Activated naive CD4-positive, alpha-beta T cell treated with anti-CD3 and anti-CD28 coated beads, Interleukin-2, amount 50 U/mL, for 72 hours (primary cell): ENCODE measurements around the gene XPO6. TPM values are rescaled to one million over a fixed set of nuclear protein-coding genes. Genes with fewer than 3 reads are reported as not detected.

Experiments used
- ATAC-seq, 2 donors: fragments of 150-1000 bp; cut with Tn5 transposase; 2 replicates each; pipeline ENCODE4 v1.10.0; 2021; ENCODE audit warnings: mild to moderate bottlenecking in 2 of 2, moderate library complexity in 2 of 2
- DNase-seq, 2 donors: peaks; one replicate each; pipeline ENCODE4 v3.0.0; 2021 to 2022; ENCODE audit warnings: low spot score in 2 of 2
- H3K27ac Mint-ChIP-seq, 2 donors: one replicate each; pipeline ENCODE4 v1.8.0; 2022; ENCODE audit warnings: mild to moderate bottlenecking in 2 of 2, mixed read lengths in 2 of 2
- H3K36me3 Mint-ChIP-seq, 2 donors: one replicate each; pipeline ENCODE4 v1.8.0; 2022; ENCODE audit warnings: mixed read lengths in 2 of 2
- H3K9me3 Mint-ChIP-seq, 2 donors: one replicate each; pipeline ENCODE4 v1.8.0; 2022; ENCODE audit warnings: mixed read lengths in 2 of 2
- total RNA-seq, 2 donors: library from RNA; stranded (reverse); gene quantifications; one replicate each; pipeline ENCODE4 v1.2.3, GENCODE V29; 2022

The XPO6 gene
- total RNA-seq, 2 donors from 2014 or later, result 204 to 278 TPM

- Mint-ChIP-seq H3K9me3 (no peaks in the 10 kb centered on the region), H3K27ac (peak overlapping the region; percentile 91 to 92), H3K36me3 (peaks cover 0 to 38% of the 10 kb centered on the region in 2 donors)
- peak; percentile 46 to 69 for DNase-seq
- ATAC-seq, result peak; percentile 72 to 78
These were observed 18.0 kb downstream of the XPO6 start for GRCh38 chr16:28193530-28194423.

DNA sequence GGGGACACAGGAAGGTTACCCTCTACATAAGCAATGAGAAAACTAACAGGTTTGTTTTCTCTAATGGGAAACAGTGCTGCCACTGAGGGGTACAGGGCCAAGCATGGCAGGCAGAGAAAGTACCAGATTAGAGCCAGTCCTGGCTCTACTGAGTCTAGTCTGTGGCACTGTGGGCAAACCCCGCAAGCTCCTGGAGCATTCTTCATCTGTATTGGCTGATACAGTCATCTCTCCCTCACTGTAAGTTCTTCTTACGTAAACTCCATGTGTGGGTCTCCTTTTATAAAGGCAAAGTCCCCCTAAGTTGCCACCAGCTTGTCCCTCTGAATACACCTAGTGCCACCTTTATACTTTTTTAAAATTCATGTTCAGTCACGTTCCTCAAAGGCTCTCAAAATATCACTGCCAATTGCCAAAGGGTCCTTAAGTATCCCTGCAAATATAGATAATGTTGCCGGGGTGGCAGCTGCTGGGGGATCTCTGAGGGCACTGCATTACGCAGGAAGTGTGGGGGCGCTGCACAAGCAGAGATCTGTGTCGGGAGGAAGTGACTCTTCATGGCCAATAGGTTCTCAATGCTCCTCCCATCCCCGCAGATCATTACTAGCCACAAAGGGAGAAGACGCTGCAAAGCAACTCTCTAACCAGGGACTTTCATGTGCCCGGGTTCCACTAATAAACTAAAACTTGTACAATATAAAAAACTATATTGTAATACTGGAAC is 18.8 kb downstream of the XPO6 start:
- H3K36me3 Mint-ChIP-seq, result peaks cover 0 to 44% of the 10 kb centered on the region in 2 donors
- H3K9me3 Mint-ChIP-seq, result no peaks in the 10 kb centered on the region
- DNase-seq (peak; percentile 64 to 65), ATAC-seq (peak; percentile 70 to 81)
- peak overlapping the region; percentile 91 to 92 for H3K27ac Mint-ChIP-seq

DNA sequence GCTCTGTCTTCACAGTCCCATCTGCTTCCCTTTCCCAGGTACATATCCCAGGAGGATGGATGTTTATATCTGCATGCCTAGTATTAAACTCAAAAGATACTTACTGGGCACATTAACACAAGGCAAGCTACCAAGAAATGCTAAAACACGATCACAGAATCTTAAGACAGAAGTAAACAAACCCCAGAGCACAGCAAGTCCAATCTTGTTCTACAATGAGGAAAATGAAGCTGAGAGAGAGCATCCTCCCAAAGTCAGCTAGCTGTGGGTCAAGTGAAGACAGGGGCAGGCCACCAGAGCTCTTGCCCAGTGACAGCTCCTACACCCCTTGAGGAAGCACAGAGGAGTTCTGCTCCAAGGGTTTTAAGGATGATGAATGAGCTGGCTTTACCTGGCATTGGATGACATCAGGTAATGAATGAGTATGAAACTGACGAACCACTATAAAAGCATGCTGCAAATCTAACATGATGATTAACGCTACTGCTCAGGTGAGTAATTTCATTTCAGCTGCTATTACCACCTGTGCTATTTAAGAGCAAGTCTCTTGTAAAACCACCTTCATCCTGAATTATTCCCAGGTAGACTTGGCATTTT is 20.3 kb downstream of the XPO6 start:
- ATAC-seq (no peak), DNase-seq (no peak)
- Mint-ChIP-seq H3K27ac (peak overlapping the region; percentile 26 to 91), H3K36me3 (peaks cover 0 to 38% of the 10 kb centered on the region in 2 donors), H3K9me3 (no peaks in the 10 kb centered on the region)

- Mint-ChIP-seq H3K9me3 (no peaks in the 10 kb centered on the region), H3K36me3 (peaks cover 7 to 35% of the 10 kb centered on the region in 2 donors), H3K27ac (peak overlapping the region; percentile 56 to 88)
- peak; percentile 13 to 29 for ATAC-seq
- DNase-seq, result no peak
These were observed 22.5 kb downstream of the XPO6 start for GRCh38 chr16:28189245-28189644.

GRCh38 chr16:28188085-28188916 is 23.5 kb downstream of the XPO6 start:
- DNase-seq (no peak), ATAC-seq (no peak)
- Mint-ChIP-seq H3K9me3 (no peaks in the 10 kb centered on the region), H3K36me3 (peaks cover 7 to 43% of the 10 kb centered on the region in 2 donors), H3K27ac (peak overlapping the region; percentile 81 to 88)

DNA sequence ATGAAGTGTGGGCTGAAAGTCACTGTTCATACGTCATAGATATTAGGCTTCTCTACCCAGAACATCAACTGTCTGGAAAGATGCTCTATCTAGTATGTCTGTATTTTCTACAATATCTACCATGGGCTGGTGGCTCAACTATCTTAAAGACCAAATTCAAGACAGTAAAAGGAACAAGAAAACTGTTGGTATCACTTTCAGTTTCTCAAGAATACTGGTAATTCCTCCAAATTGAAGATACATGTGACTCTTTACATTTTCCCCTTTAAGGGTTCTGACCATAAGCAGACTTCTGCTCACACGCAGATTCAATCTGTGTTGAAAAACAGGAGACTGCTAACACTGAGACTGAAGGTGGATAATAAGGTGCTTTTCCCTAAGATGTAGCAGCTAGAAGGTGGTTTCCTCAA is 24.2 kb downstream of the XPO6 start:
- DNase-seq (no peak), ATAC-seq (peak; percentile 12 to 62)
- no peaks in the 10 kb centered on the region for H3K9me3 Mint-ChIP-seq
- peaks cover 7 to 43% of the 10 kb centered on the region in 2 donors for H3K36me3 Mint-ChIP-seq
- H3K27ac Mint-ChIP-seq, result peak overlapping the region; percentile 48 to 88

GRCh38 chr16:28186752-28187151 is 25.0 kb downstream of the XPO6 start:
- Mint-ChIP-seq H3K27ac (peak overlapping the region; percentile 85 to 88), H3K9me3 (no peaks in the 10 kb centered on the region), H3K36me3 (peaks cover 7 to 44% of the 10 kb centered on the region in 2 donors)
- ATAC-seq, result peak; percentile 46 to 78
- no peak for DNase-seq

GRCh38 chr16:28185696-28186095 is 26.1 kb downstream of the XPO6 start:
- Mint-ChIP-seq H3K27ac (peak overlapping the region; percentile 85 to 88), H3K36me3 (peaks cover 12 to 50% of the 10 kb centered on the region in 2 donors), H3K9me3 (no peaks in the 10 kb centered on the region)
- ATAC-seq, result no peak
- no peak for DNase-seq

DNA sequence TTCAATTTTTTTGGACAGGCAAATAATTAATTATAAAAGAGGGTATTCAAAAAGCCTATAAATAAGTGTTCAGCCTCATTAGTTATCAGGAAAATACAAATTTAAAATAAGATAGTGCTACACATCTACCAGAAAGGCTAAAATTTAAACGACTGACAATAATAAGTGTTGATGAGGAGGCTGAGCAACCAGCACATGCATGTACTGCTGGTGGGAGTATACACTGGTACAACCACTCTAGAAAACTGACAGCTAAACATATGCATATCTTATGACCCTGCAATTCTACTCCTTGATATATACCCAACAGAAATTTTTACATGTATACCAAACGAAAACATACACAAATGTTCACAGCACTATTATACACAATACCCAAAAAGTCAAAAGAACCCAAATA is 27.1 kb downstream of the XPO6 start:
- Mint-ChIP-seq H3K27ac (peak overlapping the region in 1 of 2 donors; percentile 86), H3K36me3 (peaks cover 17 to 50% of the 10 kb centered on the region in 2 donors), H3K9me3 (no peaks in the 10 kb centered on the region)
- ATAC-seq, result no peak
- DNase-seq, result no peak

GRCh38 chr16:28183930-28184329 is 27.8 kb downstream of the XPO6 start:
- peak overlapping the region in 1 of 2 donors; percentile 86 for H3K27ac Mint-ChIP-seq
- no peaks in the 10 kb centered on the region for H3K9me3 Mint-ChIP-seq
- DNase-seq (no peak), ATAC-seq (no peak)
- peaks cover 20 to 47% of the 10 kb centered on the region in 2 donors for H3K36me3 Mint-ChIP-seq

DNA sequence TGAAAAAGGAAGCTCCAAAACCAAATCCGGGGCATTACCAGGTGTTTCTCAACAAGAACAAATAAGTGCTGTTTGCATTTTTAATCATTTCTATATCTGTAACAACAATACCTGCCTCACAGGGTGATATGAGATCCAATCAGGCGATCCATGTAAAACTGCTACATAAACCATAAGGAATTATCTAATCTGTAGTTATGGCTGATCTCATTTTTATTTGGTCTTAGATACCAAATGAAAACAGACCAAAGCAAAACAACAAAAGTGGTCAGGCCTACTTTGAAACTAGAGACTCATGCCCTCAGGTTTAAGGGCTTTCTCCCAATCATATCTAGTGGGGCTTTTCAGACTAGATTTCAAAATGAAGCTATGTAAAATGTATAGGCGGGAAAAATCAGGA is 28.3 kb downstream of the XPO6 start:
- Mint-ChIP-seq H3K27ac (peak overlapping the region in 1 of 2 donors; percentile 86), H3K9me3 (no peaks in the 10 kb centered on the region), H3K36me3 (peaks cover 20 to 43% of the 10 kb centered on the region in 2 donors)
- no peak for ATAC-seq
- no peak for DNase-seq

DNA sequence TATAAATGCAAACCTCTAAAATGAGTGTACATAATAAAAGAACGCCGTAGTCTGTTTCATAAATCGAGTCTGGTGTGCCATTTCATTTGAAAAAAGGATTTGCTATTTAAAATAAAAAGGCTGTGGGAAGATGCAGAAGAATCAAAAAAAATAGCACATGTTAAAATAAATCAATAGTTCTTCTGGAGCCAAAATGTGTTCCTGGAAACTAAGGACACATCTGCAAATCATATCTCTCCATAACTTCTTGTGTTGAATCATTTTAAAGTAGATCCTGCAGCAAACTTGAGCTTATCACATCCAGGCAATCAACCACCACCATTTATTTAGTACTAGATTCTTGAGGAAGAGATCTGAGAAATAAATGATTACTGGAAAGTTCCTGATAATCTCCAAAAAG is 29.0 kb downstream of the XPO6 start:
- ATAC-seq, result no peak
- peak overlapping the region; percentile 81 to 86 for H3K27ac Mint-ChIP-seq
- H3K9me3 Mint-ChIP-seq, result no peaks in the 10 kb centered on the region
- no peak for DNase-seq
- peaks cover 21 to 41% of the 10 kb centered on the region in 2 donors for H3K36me3 Mint-ChIP-seq

DNA sequence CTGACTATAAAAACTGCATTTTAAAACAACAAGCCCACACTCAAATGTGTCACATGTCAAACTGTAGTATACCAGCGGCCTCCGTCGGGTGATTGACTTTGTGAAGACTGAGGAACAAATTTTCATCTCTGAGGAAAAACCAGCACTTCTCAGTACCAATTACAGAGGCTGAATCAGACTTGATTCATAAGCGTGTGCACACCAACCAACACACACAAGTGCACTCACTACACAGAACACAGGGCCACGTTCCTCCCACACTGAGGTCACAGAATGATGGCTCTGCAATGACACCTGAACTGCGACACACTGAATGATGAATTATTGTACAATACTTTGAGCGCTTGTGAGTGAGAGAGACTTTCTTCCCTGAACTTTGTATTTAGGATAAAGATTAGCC is 29.6 kb downstream of the XPO6 start:
- H3K36me3 Mint-ChIP-seq, result peaks cover 26 to 47% of the 10 kb centered on the region in 2 donors
- DNase-seq (peak in 1 of 2 donors; percentile 56), ATAC-seq (peak; percentile 93)
- H3K9me3 Mint-ChIP-seq, result no peaks in the 10 kb centered on the region
- H3K27ac Mint-ChIP-seq, result peak overlapping the region; percentile 80 to 86

GRCh38 chr16:28181515-28181914 is 30.2 kb downstream of the XPO6 start:
- H3K27ac Mint-ChIP-seq, result peak overlapping the region; percentile 80 to 86
- DNase-seq (no peak), ATAC-seq (peak in 1 of 2 donors; percentile 46)
- H3K36me3 Mint-ChIP-seq, result peaks cover 26 to 47% of the 10 kb centered on the region in 2 donors
- no peaks in the 10 kb centered on the region for H3K9me3 Mint-ChIP-seq

GRCh38 chr16:28180655-28181460 is 30.9 kb downstream of the XPO6 start:
- ATAC-seq (peak in 1 of 2 donors; percentile 6), DNase-seq (no peak)
- peaks cover 23 to 43% of the 10 kb centered on the region in 2 donors for H3K36me3 Mint-ChIP-seq
- peak overlapping the region; percentile 47 to 86 for H3K27ac Mint-ChIP-seq
- no peaks in the 10 kb centered on the region for H3K9me3 Mint-ChIP-seq
